ENCODE results near the gene DYSF.

DYSF gene

DNA sequence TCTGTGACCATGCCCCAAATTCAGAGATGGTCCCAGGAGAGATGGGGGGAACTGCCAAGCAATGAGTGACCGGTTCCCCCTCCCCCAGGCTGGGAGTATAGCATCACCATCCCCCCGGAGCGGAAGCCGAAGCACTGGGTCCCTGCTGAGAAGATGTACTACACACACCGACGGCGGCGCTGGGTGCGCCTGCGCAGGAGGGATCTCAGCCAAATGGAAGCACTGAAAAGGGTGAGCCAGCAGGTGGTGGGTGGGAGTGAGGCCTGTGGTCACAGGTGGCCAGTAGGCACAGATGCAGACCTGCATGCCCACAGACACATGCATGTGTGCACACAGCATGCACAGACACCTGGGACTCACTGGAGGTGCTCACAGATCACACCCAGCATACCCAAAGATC is 117.2 kb downstream of the DYSF start:
- no peak for DNase-seq (ENCODE audit: low read depth, low spot score)
- WGBS (ENCODE audit: insufficient coverage, insufficient read length) = no CpG with 5 or more reads among the region's 10 CpGs

DNA sequence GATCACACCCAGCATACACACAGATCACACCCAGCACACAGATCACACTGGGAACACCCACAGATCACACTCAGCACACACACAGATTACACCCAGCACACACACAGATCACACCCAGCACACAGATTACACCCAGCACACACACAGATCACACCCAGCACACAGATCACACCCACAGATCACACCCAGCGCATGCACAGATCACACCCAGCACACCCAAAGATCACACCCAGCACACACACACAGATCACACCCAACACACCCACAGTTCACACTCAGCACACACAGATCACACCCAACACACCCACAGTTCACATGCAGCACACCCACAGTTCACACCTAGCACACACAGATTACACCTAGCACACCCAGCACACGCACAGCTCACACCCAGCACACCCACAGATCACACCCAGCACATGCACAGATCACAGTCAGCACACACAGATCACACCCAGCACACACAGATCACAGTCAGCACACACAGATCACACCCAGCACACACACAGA is 117.6 kb downstream of the DYSF start:
- WGBS (ENCODE audit: insufficient coverage, insufficient read length) = no CpG with 5 or more reads among the region's 2 CpGs
- Histone ChIP-seq H3K4me1 (ENCODE audit: control insufficient read depth, insufficient read depth, low read length) (no peaks in the 10 kb centered on the region), H3K9me3 (ENCODE audit: control insufficient read depth, insufficient read depth, low read length) (no peaks in the 10 kb centered on the region), H3K4me3 (ENCODE audit: low read length) (no peak overlapping the region), H3K27me3 (ENCODE audit: control insufficient read depth, insufficient read depth, low read length) (no peaks in the 10 kb centered on the region), H3K36me3 (ENCODE audit: control insufficient read depth, insufficient read depth, low read length) (peaks cover 10% of the 10 kb centered on the region), H3K27ac (ENCODE audit: low read length) (no peak overlapping the region)
- DNase-seq (ENCODE audit: low read depth, low spot score) = no peak

More for the DNA sequence above, 117.2 kb downstream of the DYSF start:
- Histone ChIP-seq H3K36me3 (ENCODE audit: control insufficient read depth, insufficient read depth, low read length) (peaks cover 10% of the 10 kb centered on the region), H3K27ac (ENCODE audit: low read length) (no peak overlapping the region), H3K9me3 (ENCODE audit: control insufficient read depth, insufficient read depth, low read length) (no peaks in the 10 kb centered on the region), H3K4me1 (ENCODE audit: control insufficient read depth, insufficient read depth, low read length) (no peaks in the 10 kb centered on the region), H3K4me3 (ENCODE audit: low read length) (no peak overlapping the region), H3K27me3 (ENCODE audit: control insufficient read depth, insufficient read depth, low read length) (no peaks in the 10 kb centered on the region)

- H3K4me1 ChIP-seq (ENCODE audit: control insufficient read depth, insufficient read depth, low read length) = no peaks in the 10 kb centered on the region
- H3K36me3 ChIP-seq (ENCODE audit: control insufficient read depth, insufficient read depth, low read length) = peaks cover 10% of the 10 kb centered on the region
- no peak overlapping the region for H3K4me3 ChIP-seq (ENCODE audit: low read length)
- DNase-seq (ENCODE audit: low read depth, low spot score) = no peak
- H3K27me3 ChIP-seq (ENCODE audit: control insufficient read depth, insufficient read depth, low read length) = no peaks in the 10 kb centered on the region
- no CpG with 5 or more reads among the region's 1 CpG for WGBS (ENCODE audit: insufficient coverage, insufficient read length)
- no peaks in the 10 kb centered on the region for H3K9me3 ChIP-seq (ENCODE audit: control insufficient read depth, insufficient read depth, low read length)
- no peak overlapping the region for H3K27ac ChIP-seq (ENCODE audit: low read length)
These were observed 118.6 kb downstream of the DYSF start for GRCh38 chr2:71571945-71572344.

GRCh38 chr2:71575966-71576365 is 122.6 kb downstream of the DYSF start:
- DNase-seq (ENCODE audit: low read depth, low spot score) = no peak
- Histone ChIP-seq H3K27me3 (ENCODE audit: control insufficient read depth, insufficient read depth, low read length) (no peaks in the 10 kb centered on the region), H3K4me3 (ENCODE audit: low read length) (no peak overlapping the region), H3K36me3 (ENCODE audit: control insufficient read depth, insufficient read depth, low read length) (peaks cover 8% of the 10 kb centered on the region), H3K27ac (ENCODE audit: low read length) (no peak overlapping the region), H3K9me3 (ENCODE audit: control insufficient read depth, insufficient read depth, low read length) (no peaks in the 10 kb centered on the region), H3K4me1 (ENCODE audit: control insufficient read depth, insufficient read depth, low read length) (no peaks in the 10 kb centered on the region)
- WGBS (ENCODE audit: insufficient coverage, insufficient read length) = no CpG with 5 or more reads among the region's 5 CpGs

DNA sequence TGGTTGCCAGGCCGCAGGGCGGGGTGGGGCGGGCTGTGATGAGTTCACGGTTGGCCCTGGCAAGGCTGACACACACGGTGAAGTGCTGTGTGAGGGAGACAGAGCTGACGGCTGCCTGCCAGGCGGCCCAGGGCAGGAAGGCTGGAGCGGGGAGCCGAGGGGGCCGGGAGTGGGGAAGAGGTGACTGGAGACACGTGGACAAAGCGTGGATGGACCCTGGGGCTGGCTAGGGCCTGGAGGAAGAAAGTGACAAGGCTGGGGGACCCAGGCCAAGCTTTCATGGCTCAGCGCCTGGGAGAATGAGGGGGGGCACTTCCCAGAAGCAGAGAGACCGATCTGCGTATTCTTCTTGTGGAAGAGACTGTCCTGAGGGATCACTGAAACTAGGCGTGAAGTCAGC is 123.2 kb downstream of the DYSF start:
- H3K27ac ChIP-seq (ENCODE audit: low read length) = no peak overlapping the region
- H3K27me3 ChIP-seq (ENCODE audit: control insufficient read depth, insufficient read depth, low read length) = no peaks in the 10 kb centered on the region
- H3K4me1 ChIP-seq (ENCODE audit: control insufficient read depth, insufficient read depth, low read length) = no peaks in the 10 kb centered on the region
- no peak for DNase-seq (ENCODE audit: low read depth, low spot score)
- H3K4me3 ChIP-seq (ENCODE audit: low read length) = no peak overlapping the region
- WGBS (ENCODE audit: insufficient coverage, insufficient read length) = no CpG with 5 or more reads among the region's 16 CpGs
- H3K9me3 ChIP-seq (ENCODE audit: control insufficient read depth, insufficient read depth, low read length) = no peaks in the 10 kb centered on the region
- H3K36me3 ChIP-seq (ENCODE audit: control insufficient read depth, insufficient read depth, low read length) = peaks cover 3% of the 10 kb centered on the region

DNA sequence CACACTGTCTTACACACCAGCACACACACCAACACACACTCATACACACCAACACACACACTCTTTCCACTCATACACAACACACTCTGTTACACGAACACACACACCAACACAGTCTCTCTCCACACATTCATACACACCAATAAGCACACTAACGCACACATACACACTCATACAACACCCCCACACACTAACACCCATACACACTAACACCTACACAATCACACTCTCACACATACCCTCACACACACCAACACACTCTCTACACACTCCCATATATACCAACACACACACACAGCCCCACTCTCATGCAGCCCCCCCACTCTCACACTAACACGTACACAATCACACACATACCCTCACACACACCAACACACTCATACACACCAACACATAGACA is 123.8 kb downstream of the DYSF start:
- WGBS (ENCODE audit: insufficient coverage, insufficient read length) = 100% methylated on average over 3 of the region's 3 CpGs
- DNase-seq (ENCODE audit: low read depth, low spot score) = no peak
- Histone ChIP-seq H3K4me3 (ENCODE audit: low read length) (no peak overlapping the region), H3K36me3 (ENCODE audit: control insufficient read depth, insufficient read depth, low read length) (no peaks in the 10 kb centered on the region; the same call in 1 of the 2 replicates), H3K9me3 (ENCODE audit: control insufficient read depth, insufficient read depth, low read length) (no peaks in the 10 kb centered on the region), H3K27ac (ENCODE audit: low read length) (no peak overlapping the region), H3K4me1 (ENCODE audit: control insufficient read depth, insufficient read depth, low read length) (no peaks in the 10 kb centered on the region), H3K27me3 (ENCODE audit: control insufficient read depth, insufficient read depth, low read length) (no peaks in the 10 kb centered on the region)

- Histone ChIP-seq H3K36me3 (ENCODE audit: control insufficient read depth, insufficient read depth, low read length) (no peaks in the 10 kb centered on the region; the same call in 1 of the 2 replicates), H3K27ac (ENCODE audit: low read length) (no peak overlapping the region), H3K4me1 (ENCODE audit: control insufficient read depth, insufficient read depth, low read length) (no peaks in the 10 kb centered on the region), H3K4me3 (ENCODE audit: low read length) (no peak overlapping the region), H3K27me3 (ENCODE audit: control insufficient read depth, insufficient read depth, low read length) (no peaks in the 10 kb centered on the region), H3K9me3 (ENCODE audit: control insufficient read depth, insufficient read depth, low read length) (no peaks in the 10 kb centered on the region)
- no peak for DNase-seq (ENCODE audit: low read depth, low spot score)
- no CpG with 5 or more reads among the region's 20 CpGs for WGBS (ENCODE audit: insufficient coverage, insufficient read length)
These were observed 125.5 kb downstream of the DYSF start for GRCh38 chr2:71578767-71579342.

DNA sequence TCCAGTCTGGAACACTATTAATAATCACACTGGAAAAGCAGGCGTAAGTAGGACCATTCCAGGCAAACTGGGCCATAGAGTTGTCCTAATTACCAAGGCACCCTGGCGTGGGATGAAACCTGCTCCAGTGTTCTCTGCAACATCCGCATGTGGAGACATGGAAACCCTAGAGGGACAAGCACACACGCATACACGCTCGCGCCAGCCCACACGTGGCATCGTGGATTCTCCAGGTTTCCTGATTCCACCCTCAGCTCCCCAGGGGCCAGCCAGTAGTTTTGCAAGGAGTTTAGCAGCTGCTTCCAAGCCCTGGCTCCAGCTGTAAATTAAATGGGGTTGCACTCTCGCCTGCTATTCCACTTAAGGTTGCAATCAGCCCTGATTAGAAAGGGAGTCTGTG is 127.7 kb downstream of the DYSF start:
- Histone ChIP-seq H3K4me3 (ENCODE audit: low read length) (no peak overlapping the region), H3K27me3 (ENCODE audit: control insufficient read depth, insufficient read depth, low read length) (no peaks in the 10 kb centered on the region), H3K9me3 (ENCODE audit: control insufficient read depth, insufficient read depth, low read length) (no peaks in the 10 kb centered on the region), H3K4me1 (ENCODE audit: control insufficient read depth, insufficient read depth, low read length) (no peaks in the 10 kb centered on the region), H3K27ac (ENCODE audit: low read length) (no peak overlapping the region), H3K36me3 (ENCODE audit: control insufficient read depth, insufficient read depth, low read length) (no peaks in the 10 kb centered on the region)
- no peak for DNase-seq (ENCODE audit: low read depth, low spot score)
- WGBS (ENCODE audit: insufficient coverage, insufficient read length) = no CpG with 5 or more reads among the region's 10 CpGs

GRCh38 chr2:71583876-71584275 is 130.5 kb downstream of the DYSF start:
- no CpG with 5 or more reads among the region's 7 CpGs for WGBS (ENCODE audit: insufficient coverage, insufficient read length)
- Histone ChIP-seq H3K27ac (ENCODE audit: low read length) (no peak overlapping the region), H3K36me3 (ENCODE audit: control insufficient read depth, insufficient read depth, low read length) (no peaks in the 10 kb centered on the region), H3K4me1 (ENCODE audit: control insufficient read depth, insufficient read depth, low read length) (no peaks in the 10 kb centered on the region), H3K4me3 (ENCODE audit: low read length) (no peak overlapping the region), H3K9me3 (ENCODE audit: control insufficient read depth, insufficient read depth, low read length) (no peaks in the 10 kb centered on the region), H3K27me3 (ENCODE audit: control insufficient read depth, insufficient read depth, low read length) (no peaks in the 10 kb centered on the region)
- no peak for DNase-seq (ENCODE audit: low read depth, low spot score)

GRCh38 chr2:71586471-71586870 is 133.1 kb downstream of the DYSF start:
- Histone ChIP-seq H3K27ac (ENCODE audit: low read length) (no peak overlapping the region), H3K4me1 (ENCODE audit: control insufficient read depth, insufficient read depth, low read length) (peaks cover 2% of the 10 kb centered on the region), H3K36me3 (ENCODE audit: control insufficient read depth, insufficient read depth, low read length) (no peaks in the 10 kb centered on the region), H3K4me3 (ENCODE audit: low read length) (no peak overlapping the region), H3K9me3 (ENCODE audit: control insufficient read depth, insufficient read depth, low read length) (no peaks in the 10 kb centered on the region), H3K27me3 (ENCODE audit: control insufficient read depth, insufficient read depth, low read length) (no peaks in the 10 kb centered on the region)
- no peak for DNase-seq (ENCODE audit: low read depth, low spot score)
- WGBS (ENCODE audit: insufficient coverage, insufficient read length) = no CpG with 5 or more reads among the region's 8 CpGs

- no peaks in the 10 kb centered on the region for H3K36me3 ChIP-seq (ENCODE audit: control insufficient read depth, insufficient read depth, low read length)
- H3K4me3 ChIP-seq (ENCODE audit: low read length) = no peak overlapping the region
- H3K9me3 ChIP-seq (ENCODE audit: control insufficient read depth, insufficient read depth, low read length) = no peaks in the 10 kb centered on the region
- WGBS (ENCODE audit: insufficient coverage, insufficient read length) = no CpG with 5 or more reads among the region's 4 CpGs
- no peaks in the 10 kb centered on the region for H3K27me3 ChIP-seq (ENCODE audit: control insufficient read depth, insufficient read depth, low read length)
- DNase-seq (ENCODE audit: low read depth, low spot score) = no peak
- H3K27ac ChIP-seq (ENCODE audit: low read length) = no peak overlapping the region
- peaks cover 2% of the 10 kb centered on the region for H3K4me1 ChIP-seq (ENCODE audit: control insufficient read depth, insufficient read depth, low read length)
These were observed 134.2 kb downstream of the DYSF start for GRCh38 chr2:71587509-71588073.

All from iPS DF 6.9 (cell line).